Osteocyte (in vitro differentiated cells): Measurements from ENCODE around the gene DLX6. TPM values are rescaled to one million over a fixed set of nuclear protein-coding genes. Genes with fewer than 3 reads are reported as not detected.

Experiments
- DNase-seq: peaks from one replicate; pipeline ENCODE4 v3.0.0; 2021; ENCODE audit warnings: mixed read lengths; ENCODE audit not compliant: unreplicated experiment; ENCODE audit errors: extremely low spot score
- H3K27ac Mint-ChIP-seq: one replicate; pipeline ENCODE4 v1.8.0; 2021; ENCODE audit warnings: mild to moderate bottlenecking, mixed read lengths; ENCODE audit not compliant: unreplicated experiment
- H3K27me3 Mint-ChIP-seq: one replicate; pipeline ENCODE4 v1.8.0; 2021; ENCODE audit warnings: mixed read lengths; ENCODE audit not compliant: unreplicated experiment
- H3K36me3 Mint-ChIP-seq: one replicate; pipeline ENCODE4 v1.8.0; 2021; ENCODE audit warnings: mixed read lengths; ENCODE audit not compliant: unreplicated experiment
- H3K4me1 Mint-ChIP-seq: one replicate; pipeline ENCODE4 v1.8.0; 2021; ENCODE audit warnings: mixed read lengths; ENCODE audit not compliant: unreplicated experiment
- H3K4me3 Mint-ChIP-seq: one replicate; pipeline ENCODE4 v1.8.0; 2021; ENCODE audit warnings: mild to moderate bottlenecking, moderate library complexity, mixed read lengths; ENCODE audit not compliant: unreplicated experiment
- H3K9me3 Mint-ChIP-seq: one replicate; pipeline ENCODE4 v1.8.0; 2021; ENCODE audit warnings: mixed read lengths; ENCODE audit not compliant: unreplicated experiment
- total RNA-seq: library from RNA; stranded (reverse); gene quantifications from 2 replicates; pipeline ENCODE4 v1.2.1, GENCODE V29; 2021
- TF ChIP-seq, protein P1 (sequence below): fragments of 200-600 bp; sonication (generic); IDR thresholded peaks from 2 replicates; pipeline ENCODE4 v1.5.0; 2021; ENCODE audit warnings: antibody characterized with exemption, mild to moderate bottlenecking, moderate library complexity

The DLX6 gene
- total RNA-seq, 1 donor from 2014 or later, result 1.5 TPM

DNA sequence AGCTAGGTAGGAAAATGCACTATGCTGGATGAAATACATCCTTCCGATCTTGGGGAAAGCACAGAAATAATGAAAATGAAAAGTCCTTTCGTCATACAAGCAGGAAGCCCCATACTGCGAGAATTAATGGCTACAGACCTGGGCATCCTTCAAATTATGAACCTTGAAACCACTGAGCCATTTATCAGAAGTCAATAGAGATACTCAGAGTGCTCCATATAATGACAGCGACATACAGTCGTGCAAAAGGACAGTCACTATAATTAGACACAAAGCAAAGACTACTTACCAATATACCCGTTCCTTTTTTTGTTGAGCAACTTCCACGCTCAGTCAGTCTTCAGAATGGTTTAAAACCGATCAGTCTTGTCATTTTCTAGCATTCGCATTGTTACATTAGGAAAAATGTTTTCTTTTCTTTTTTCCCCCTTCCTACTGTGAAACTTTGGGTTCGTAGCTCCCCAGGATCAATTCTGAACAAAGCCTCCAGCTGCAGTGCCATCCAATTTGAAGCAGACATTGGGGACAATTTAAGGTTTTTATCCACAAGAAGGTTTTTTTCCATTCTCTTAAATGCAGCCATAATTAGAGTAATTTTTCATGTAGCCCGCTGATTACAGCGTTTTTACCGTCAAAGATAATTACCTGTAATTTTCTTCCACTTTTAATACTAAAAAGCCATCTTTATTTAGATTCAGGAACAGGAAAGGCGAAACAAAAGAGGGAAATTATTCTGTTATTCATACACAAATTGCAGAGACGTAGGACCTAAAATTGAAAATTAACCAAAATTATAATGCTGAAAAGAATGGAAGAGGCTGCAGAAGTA is 6.4 kb downstream of the DLX6 start:
- peaks cover 95% of the 10 kb centered on the region for H3K27me3 Mint-ChIP-seq
- TF ChIP-seq, protein P1, sequence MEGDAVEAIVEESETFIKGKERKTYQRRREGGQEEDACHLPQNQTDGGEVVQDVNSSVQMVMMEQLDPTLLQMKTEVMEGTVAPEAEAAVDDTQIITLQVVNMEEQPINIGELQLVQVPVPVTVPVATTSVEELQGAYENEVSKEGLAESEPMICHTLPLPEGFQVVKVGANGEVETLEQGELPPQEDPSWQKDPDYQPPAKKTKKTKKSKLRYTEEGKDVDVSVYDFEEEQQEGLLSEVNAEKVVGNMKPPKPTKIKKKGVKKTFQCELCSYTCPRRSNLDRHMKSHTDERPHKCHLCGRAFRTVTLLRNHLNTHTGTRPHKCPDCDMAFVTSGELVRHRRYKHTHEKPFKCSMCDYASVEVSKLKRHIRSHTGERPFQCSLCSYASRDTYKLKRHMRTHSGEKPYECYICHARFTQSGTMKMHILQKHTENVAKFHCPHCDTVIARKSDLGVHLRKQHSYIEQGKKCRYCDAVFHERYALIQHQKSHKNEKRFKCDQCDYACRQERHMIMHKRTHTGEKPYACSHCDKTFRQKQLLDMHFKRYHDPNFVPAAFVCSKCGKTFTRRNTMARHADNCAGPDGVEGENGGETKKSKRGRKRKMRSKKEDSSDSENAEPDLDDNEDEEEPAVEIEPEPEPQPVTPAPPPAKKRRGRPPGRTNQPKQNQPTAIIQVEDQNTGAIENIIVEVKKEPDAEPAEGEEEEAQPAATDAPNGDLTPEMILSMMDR, result no peak

DNA sequence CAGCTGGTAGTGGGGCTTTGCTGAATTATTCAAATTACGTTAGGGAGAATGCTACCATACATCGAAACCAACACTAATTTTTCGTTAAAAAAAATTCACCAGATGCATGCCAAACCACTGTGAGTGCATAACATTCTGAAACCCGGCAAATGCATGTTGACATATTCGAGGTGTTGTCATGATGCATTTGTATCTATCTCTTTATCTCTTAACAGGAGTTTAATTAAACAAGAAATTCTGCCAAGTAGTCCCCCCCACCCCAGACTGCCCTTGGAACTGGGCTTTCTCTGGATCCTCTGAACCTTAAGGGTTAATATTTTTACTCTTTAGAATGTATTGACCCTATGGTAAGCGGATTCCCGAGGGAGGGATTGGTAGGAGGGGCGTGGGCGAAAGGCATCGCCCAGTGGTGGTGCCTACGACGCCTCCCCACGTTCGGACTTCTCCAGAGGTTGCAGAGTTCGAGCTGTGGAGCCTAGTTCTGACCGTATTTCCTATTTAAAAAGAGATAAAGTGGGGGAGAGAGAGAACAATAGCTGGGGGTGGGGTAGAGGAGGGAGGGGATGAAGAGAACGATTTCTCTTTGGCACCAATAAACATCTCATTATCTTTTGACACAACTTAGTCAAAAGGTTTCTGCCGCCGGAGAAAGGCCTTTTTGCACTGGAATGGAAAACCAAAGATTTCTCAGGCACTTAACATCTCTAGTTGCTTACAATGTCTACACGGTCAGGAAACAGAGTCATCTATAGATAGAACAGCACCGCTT is 7.2 kb downstream of the DLX6 start:
- TF ChIP-seq, protein P1, result no peak
- H3K9me3 Mint-ChIP-seq, result no peaks in the 10 kb centered on the region
- no peak overlapping the region for H3K4me3 Mint-ChIP-seq
- H3K36me3 Mint-ChIP-seq, result no peaks in the 10 kb centered on the region
- no peak for DNase-seq
- no peak overlapping the region for H3K27ac Mint-ChIP-seq
- peaks cover 14% of the 10 kb centered on the region for H3K4me1 Mint-ChIP-seq
- H3K27me3 Mint-ChIP-seq, result peaks cover 95% of the 10 kb centered on the region

More for the DNA sequence above, 6.4 kb downstream of the DLX6 start:
- DNase-seq, result no peak
- no peaks in the 10 kb centered on the region for H3K36me3 Mint-ChIP-seq
- no peaks in the 10 kb centered on the region for H3K9me3 Mint-ChIP-seq
- peaks cover 8% of the 10 kb centered on the region for H3K4me1 Mint-ChIP-seq
- H3K4me3 Mint-ChIP-seq, result no peak overlapping the region
- H3K27ac Mint-ChIP-seq, result no peak overlapping the region

DNA sequence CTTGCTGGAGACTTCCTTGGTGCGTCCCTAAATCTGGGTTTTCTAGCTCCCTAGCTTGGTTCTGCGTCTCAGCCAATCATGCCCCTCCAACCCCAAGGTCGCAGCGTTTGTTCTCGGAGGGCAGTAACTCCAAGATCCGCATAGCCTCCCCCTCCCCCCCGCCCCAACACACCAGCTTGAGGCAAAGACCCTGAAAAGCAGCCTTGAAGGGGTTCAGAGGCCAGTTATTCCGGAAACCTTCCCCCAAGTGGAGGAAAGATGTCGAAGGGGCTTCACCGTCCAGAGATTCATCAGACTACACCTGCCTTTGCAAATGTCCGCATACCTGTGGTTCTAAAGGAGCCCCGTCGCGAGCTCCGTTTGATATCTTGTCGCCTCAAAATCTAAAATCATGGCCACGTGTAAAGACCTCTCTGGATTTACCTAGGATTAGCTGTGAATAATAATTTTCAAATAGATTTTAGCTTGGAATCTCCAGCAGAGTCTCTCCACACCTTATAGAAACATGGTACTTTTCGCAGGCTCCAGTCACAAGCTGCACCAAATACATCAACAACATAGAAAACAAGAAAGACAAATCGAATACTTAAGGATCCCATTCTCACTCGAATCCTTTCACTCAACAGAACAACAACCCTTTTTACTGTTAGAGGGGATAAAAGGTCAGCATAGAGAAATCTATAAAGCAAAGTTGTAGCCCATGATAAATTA is 7.9 kb downstream of the DLX6 start:
- Mint-ChIP-seq H3K9me3 (no peaks in the 10 kb centered on the region), H3K36me3 (no peaks in the 10 kb centered on the region), H3K27me3 (peaks cover 95% of the 10 kb centered on the region), H3K4me3 (no peak overlapping the region), H3K4me1 (peaks cover 22% of the 10 kb centered on the region), H3K27ac (no peak overlapping the region)
- TF ChIP-seq, protein P1, result no peak
- no peak for DNase-seq

DNA sequence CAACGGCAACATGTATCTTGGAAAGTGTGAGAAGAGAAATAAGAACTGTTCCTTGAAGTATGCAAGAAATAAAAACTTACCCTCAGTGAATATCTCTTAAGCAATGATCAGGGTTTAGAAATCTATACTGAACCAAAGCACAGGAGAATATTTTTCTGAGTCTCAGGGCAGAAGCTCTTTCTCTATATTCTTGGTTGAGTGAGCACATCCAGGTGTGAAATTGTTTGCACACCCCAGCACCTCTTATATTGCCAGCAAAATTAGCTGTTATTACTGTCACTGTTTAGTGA is 8.4 kb downstream of the DLX6 start:
- Mint-ChIP-seq H3K27ac (no peak overlapping the region), H3K4me1 (peaks cover 25% of the 10 kb centered on the region), H3K36me3 (no peaks in the 10 kb centered on the region), H3K9me3 (no peaks in the 10 kb centered on the region), H3K27me3 (peaks cover 95% of the 10 kb centered on the region), H3K4me3 (no peak overlapping the region)
- TF ChIP-seq, protein P1, result no peak
- no peak for DNase-seq
